PC-9 (cell line): ENCODE measurements around the gene SLC6A15. TPM values are rescaled to one million over a fixed set of nuclear protein-coding genes. Genes with fewer than 3 reads are reported as not detected.

Experiments
- BruUV-seq: library from RNA; stranded (reverse); fragments of 400-500 nt; replicated peaks from 2 replicates; lab custom pipeline; 2021; lab: Mats Ljungman, UMichigan
- CTCF ChIA-PET: fragments of 300-600 bp; sonication (Branson Sonifier 250); formaldehyde crosslinking; loops from one replicate; lab custom pipeline; 2022; ENCODE audit warnings: antibody characterized with exemption; lab: Charles Lee
- POLR2A ChIA-PET: fragments of 300-600 bp; sonication (Branson Sonifier 250); formaldehyde crosslinking; loops from one replicate; lab custom pipeline; 2022; ENCODE audit warnings: antibody characterized with exemption; ENCODE audit not compliant: unreplicated experiment; lab: Charles Lee
- DNase-seq, 2 experiments: peaks; one replicate each; pipeline versions ENCODE4 v3.0.0 to v3.0.0-alpha.2; 2015 to 2022; ENCODE audit warnings: mixed read lengths in 1 of 2
- H2AFZ ChIP-seq: fragments of 200-600 bp; sonication (generic); 2 replicates; pipeline ENCODE4 v1.8.1; 2017; ENCODE audit warnings: antibody characterized with exemption
- H3F3A ChIP-seq: fragments of 200-600 bp; sonication (generic); 2 replicates; pipeline ENCODE4 v1.8.1; 2017; ENCODE audit warnings: antibody characterized with exemption, mild to moderate bottlenecking, low read depth; ENCODE audit not compliant: insufficient read depth
- H3K27ac ChIP-seq: fragments of 200-600 bp; sonication (generic); 2 replicates; pipeline ENCODE4 v1.6.1; 2016; ENCODE audit warnings: mixed run types
- H3K27me3 ChIP-seq: fragments of 200-600 bp; sonication (generic); 2 replicates; pipeline ENCODE4 v1.6.1; 2016; ENCODE audit warnings: low read depth, mixed run types; ENCODE audit not compliant: insufficient read depth
- H3K36me3 ChIP-seq: fragments of 200-600 bp; sonication (generic); 2 replicates; pipeline ENCODE4 v1.6.1; 2016; ENCODE audit warnings: low read depth, mixed run types
- H3K4me1 ChIP-seq: fragments of 200-600 bp; sonication (generic); replicated peaks from 2 replicates; pipeline ENCODE4 v1.6.1; 2016; ENCODE audit warnings: mixed run types; ENCODE audit not compliant: insufficient read depth
- H3K4me2 ChIP-seq: fragments of 200-600 bp; sonication (generic); 2 replicates; pipeline ENCODE4 v1.6.1; 2017; ENCODE audit warnings: mixed run types
- H3K4me3 ChIP-seq: fragments of 200-600 bp; sonication (generic); 2 replicates; pipeline ENCODE4 v1.6.1; 2016; ENCODE audit warnings: mixed run types
- H3K79me2 ChIP-seq: fragments of 200-600 bp; sonication (generic); 2 replicates; pipeline ENCODE4 v1.6.1; 2017; ENCODE audit warnings: low read depth, mixed run types
- H3K9me2 ChIP-seq: fragments of 200-600 bp; sonication (generic); 2 replicates; pipeline ENCODE4 v1.8.1; 2017; ENCODE audit warnings: mild to moderate bottlenecking; ENCODE audit not compliant: insufficient read depth
- H3K9me3 ChIP-seq: fragments of 200-600 bp; sonication (generic); 2 replicates; pipeline ENCODE4 v1.8.1; 2016; ENCODE audit warnings: low read depth; ENCODE audit not compliant: insufficient read depth
- H4K20me1 ChIP-seq: fragments of 200-600 bp; sonication (generic); 2 replicates; pipeline ENCODE4 v1.8.1; 2017; ENCODE audit not compliant: insufficient read depth
- CTCF ChIP-seq: fragments of 200-600 bp; sonication (generic); conservative IDR thresholded peaks from 2 replicates; pipeline ENCODE4 v1.6.1; 2017; ENCODE audit warnings: mixed run types, antibody characterized with exemption, mild to moderate bottlenecking, moderate library complexity
- EZH2 ChIP-seq: fragments of 200-600 bp; sonication (generic); IDR thresholded peaks from 2 replicates; pipeline ENCODE4 v1.8.0; 2017; ENCODE audit warnings: antibody characterized with exemption, low read depth
- intact Hi-C: fragments of 100-400 bp; cut with micrococcal nuclease; formaldehyde crosslinking; loops from one replicate; pipeline ENCODE4 v1.10.0; 2022; ENCODE audit not compliant: unreplicated experiment
- total RNA-seq: library from RNA; stranded (reverse); gene quantifications from 2 replicates; pipeline ENCODE4 v1.2.3, GENCODE V29; 2021

SLC6A15 gene
- total RNA-seq, 1 experiment from 2014 or later: not detected

GRCh38 chr12:84937415-84937814, 24.8 kb upstream of the SLC6A15 start:
- BruUV-seq: no TSS peak
- Histone ChIP-seq H3K27me3 (no peaks in the 10 kb centered on the region), H4K20me1 (no peaks in the 10 kb centered on the region), H3K36me3 (no peaks in the 10 kb centered on the region), H2AFZ (no peak overlapping the region), H3K79me2 (no peaks in the 10 kb centered on the region), H3F3A (no peaks in the 10 kb centered on the region), H3K4me1 (no peaks in the 10 kb centered on the region), H3K4me3 (no peak overlapping the region), H3K27ac (no peak overlapping the region), H3K9me2 (no peaks in the 10 kb centered on the region), H3K4me2 (no peak overlapping the region), H3K9me3 (no peaks in the 10 kb centered on the region)
- no peak for DNase-seq
- TF ChIP-seq CTCF: no peak
- TF ChIP-seq EZH2: no peak
- intact Hi-C loops: no loop called here
- CTCF ChIA-PET: interaction anchor here (0.6 kb wide), 1 partner anchor 361 kb away, joined by 3 read pairs; no protein-coding TSS in a partner anchor
- POLR2A ChIA-PET: no interaction called here

- DNase-seq: no peak
- H2AFZ ChIP-seq: no peak overlapping the region
- no peaks in the 10 kb centered on the region for H3K9me3 ChIP-seq
- ChIA-PET POLR2A (interaction anchor here (0.6 kb wide), 1 partner anchor 33 kb away, joined by 6 read pairs; no protein-coding TSS in a partner anchor), CTCF (interaction anchor here (0.6 kb wide), 1 partner anchor 251 kb away, joined by 4 read pairs; no protein-coding TSS in a partner anchor)
- H4K20me1 ChIP-seq: no peaks in the 10 kb centered on the region
- H3K4me2 ChIP-seq: no peak overlapping the region
- BruUV-seq: no TSS peak
- intact Hi-C loops: no loop called here
- H3K4me3 ChIP-seq: no peak overlapping the region
- H3K27me3 ChIP-seq: no peaks in the 10 kb centered on the region
- no peaks in the 10 kb centered on the region; the same call in 1 of the 2 replicates for H3K9me2 ChIP-seq
- H3K79me2 ChIP-seq: no peaks in the 10 kb centered on the region
- H3K4me1 ChIP-seq: no peaks in the 10 kb centered on the region
- H3F3A ChIP-seq: no peaks in the 10 kb centered on the region
- H3K36me3 ChIP-seq: no peaks in the 10 kb centered on the region
- no peak overlapping the region for H3K27ac ChIP-seq
- TF ChIP-seq EZH2 (no peak), CTCF (no peak)
These were observed 16.9 kb upstream of the SLC6A15 start for GRCh38 chr12:84929501-84929900.

GRCh38 chr12:84924981-84925380, 12.4 kb upstream of the SLC6A15 start:
- no peak for DNase-seq
- BruUV-seq: no TSS peak
- intact Hi-C loops: no loop called here
- Histone ChIP-seq H3K9me2 (no peaks in the 10 kb centered on the region; the same call in 1 of the 2 replicates), H3K9me3 (no peaks in the 10 kb centered on the region), H3K27ac (no peak overlapping the region), H3K4me2 (0 out of 2 replicates have a peak overlapping the region, but pooled peaks have one; percentile 13), H2AFZ (0 out of 2 replicates have a peak overlapping the region, but pooled peaks have one; percentile 60), H3K4me1 (no peaks in the 10 kb centered on the region), H3K79me2 (no peaks in the 10 kb centered on the region), H3F3A (no peaks in the 10 kb centered on the region), H3K36me3 (no peaks in the 10 kb centered on the region), H4K20me1 (no peaks in the 10 kb centered on the region), H3K27me3 (no peaks in the 10 kb centered on the region), H3K4me3 (no peak overlapping the region)
- CTCF ChIA-PET: interaction anchor here (0.7 kb wide), 1 partner anchor 10 kb away, joined by 3 read pairs; no protein-coding TSS in a partner anchor
- POLR2A ChIA-PET: no interaction called here
- no peak for TF ChIP-seq EZH2
- TF ChIP-seq CTCF: no peak
